Measurements from ENCODE around the gene TSPO.

GRCh38 chr22:43202756-43203410, 51.5 kb downstream of the TSPO start:
- TF ChIP-seq CTCF (optimal IDR thresholded peaks at IDR 0.05 in 1 of 3, IDR thresholded peaks at IDR 0.05 in 1 of 3, conservative IDR thresholded peaks at IDR 0.05 in 1 of 3; ENCODE audit: extremely low read depth in 1 of 3, insufficient read depth in 2 of 3, low read length in 3 of 3) (no peak), EZH2 (IDR thresholded peaks at IDR 0.05; ENCODE audit: low read length) (no peak)
